HG02588 (cell line): ENCODE results near the gene USP48.

Source experiments
- ATAC-seq: cut with Tn5 transposase; IDR thresholded peaks from one replicate; pipeline ENCODE4 v1.9.1; 2021; ENCODE audit warnings: mild to moderate bottlenecking, moderate library complexity; ENCODE audit not compliant: unreplicated experiment

USP48 gene

DNA sequence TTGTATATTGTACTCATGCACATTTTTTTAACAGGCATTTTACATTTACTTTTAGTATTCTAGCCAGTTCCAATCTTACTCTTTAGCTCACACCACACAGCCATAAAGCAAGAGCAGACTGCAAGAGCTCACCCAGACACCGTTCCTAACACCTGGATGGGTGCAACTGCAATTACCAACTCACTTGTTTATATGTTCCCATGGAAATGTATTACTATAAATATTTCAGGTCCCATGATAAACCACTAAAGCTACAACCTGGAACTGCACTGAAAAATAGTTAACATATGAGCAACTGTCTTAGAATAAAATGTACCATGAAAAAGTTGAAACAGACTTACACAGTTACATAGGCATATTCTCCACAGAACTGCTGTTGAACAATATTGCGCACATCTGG lies 30.8 kb downstream of the USP48 start:
- ATAC-seq, result no peak

DNA sequence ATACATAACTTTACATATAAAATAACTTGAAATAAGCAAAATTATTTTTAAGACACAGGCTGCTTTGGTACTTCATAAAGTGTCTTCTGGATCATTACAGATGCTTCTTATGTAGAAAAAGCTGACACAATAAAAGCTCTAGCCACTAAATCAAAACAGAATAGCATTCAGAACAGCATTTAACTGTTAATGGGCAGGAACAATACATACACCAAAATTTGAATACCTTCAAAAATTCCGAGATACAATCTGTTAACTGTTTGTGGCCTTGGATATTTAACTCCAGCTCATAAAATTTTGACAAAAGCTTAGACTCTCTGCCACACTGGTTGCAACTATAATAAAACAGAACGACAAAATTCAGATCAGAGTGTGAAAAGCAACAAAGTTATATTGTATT lies 31.7 kb downstream of the USP48 start:
- ATAC-seq, result no peak

DNA sequence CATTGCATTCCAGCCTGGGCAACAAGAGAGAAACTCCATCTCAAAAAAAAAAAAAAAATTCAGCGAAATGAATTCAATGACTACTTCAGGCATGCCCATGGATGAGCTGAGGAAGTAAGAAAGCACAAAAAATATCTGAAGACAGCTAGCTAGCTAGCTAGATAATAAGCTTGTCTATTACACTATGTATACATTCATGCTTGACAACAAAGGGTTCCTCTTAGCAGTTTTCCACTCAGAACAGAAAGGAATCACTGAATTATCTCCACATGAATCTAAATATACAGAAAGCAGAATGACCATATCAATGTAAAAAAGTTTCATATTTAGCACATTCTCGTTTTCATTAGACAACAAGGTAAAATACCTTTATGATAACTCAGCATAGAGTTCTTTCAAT lies 32.1 kb downstream of the USP48 start:
- ATAC-seq, result no peak

DNA sequence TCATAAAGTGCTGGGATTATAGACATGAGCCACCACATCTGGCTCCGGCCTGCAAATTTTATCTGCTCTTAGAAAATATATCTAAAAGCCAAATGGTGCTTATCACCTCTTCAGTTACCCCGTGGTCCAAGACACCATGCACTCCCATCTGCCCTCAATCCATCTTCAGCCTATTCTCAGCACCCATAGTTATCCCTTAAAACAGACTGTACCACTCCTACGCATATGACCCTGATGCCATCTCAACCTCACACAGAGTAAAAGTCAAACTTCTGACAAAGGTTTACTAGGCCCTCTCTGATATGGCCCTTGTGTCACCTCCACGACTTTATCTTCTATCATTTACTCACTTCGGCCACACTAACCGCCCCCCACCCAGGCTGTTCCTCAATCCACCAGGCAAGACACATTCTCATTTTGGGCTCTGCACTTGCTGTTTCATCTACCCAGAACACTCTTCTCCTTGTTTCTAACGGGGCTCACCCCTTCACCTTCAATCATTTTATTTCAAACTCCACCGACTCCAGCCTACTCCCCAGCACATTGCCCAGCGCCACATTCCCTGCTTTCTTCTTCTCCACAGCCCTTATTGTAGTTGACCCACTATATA lies 33.0 kb downstream of the USP48 start:
- no peak for ATAC-seq

DNA sequence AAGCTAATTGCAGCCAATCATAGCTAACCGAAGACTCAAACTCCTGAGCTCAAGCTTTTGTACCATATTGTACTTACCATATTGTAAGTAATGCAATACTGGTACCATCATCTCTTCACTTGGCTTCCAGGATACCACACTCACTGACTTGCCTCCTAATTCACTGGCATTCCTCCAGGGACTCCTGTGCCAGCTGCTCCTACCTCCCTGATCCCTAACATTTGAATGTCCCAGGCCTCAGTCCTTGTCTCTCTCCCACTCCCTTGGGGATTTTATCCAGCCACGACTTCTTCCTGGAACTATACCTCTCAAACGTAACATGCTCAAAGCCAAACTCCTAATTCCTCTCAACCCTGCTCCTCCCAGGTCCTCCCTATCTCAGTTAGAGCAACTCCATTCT lies 33.8 kb downstream of the USP48 start:
- no peak for ATAC-seq

DNA sequence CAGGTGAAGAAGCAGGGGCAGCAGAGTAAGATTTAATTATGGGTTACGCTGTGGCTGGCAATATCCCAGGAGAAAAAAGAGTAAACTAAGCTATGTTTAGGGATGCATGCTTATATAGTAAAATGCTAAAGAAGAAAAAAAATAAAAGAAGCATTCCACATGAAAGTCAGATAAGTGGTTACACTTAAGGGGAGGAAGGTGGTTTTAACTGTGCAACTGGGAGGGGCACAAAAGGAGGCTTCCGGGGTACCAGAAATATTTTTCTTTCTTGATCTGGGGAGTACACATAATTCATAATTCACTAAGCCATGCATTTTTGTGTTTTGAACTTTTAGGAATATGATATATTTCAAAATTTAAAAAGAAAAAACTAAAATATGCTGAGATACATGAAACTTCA lies 39.5 kb downstream of the USP48 start:
- no peak for ATAC-seq

DNA sequence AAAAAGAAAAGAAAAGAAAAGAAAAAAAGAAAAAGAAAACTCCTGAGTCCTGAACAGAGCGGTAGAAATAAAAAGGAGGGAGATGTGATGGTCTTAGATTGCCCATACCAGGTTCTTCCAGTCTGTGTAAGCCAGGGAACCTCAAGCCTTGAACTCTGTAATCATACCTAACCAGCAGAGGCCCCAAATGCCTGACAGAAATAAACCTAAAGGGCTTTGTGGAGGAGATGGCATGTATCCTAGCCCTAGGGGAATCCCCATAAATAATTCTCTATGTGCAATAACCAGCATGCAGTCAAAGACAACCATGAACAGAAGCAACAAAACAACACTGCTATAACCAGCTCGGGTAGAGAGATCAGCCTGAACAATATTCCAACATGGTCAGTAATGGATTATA lies 40.4 kb downstream of the USP48 start:
- ATAC-seq, result no peak

DNA sequence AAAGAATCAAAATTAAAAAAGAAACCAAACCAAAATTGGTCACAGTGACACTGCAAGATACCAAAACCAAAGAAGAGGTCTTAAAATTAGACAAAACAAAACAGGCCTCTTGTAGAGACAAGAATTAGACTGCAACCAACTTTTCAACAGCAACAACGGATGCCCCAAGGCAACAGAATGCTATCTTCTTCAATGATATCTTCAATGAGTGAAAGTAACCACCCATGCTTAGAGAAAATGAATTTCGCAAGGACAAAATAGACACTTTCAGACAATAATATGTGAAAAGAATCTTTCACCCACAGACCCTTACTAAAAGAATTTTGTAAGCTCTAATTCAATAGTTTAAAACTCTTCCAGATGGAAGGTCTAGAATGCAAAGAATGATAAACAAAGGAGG lies 41.7 kb downstream of the USP48 start:
- ATAC-seq, result no peak

DNA sequence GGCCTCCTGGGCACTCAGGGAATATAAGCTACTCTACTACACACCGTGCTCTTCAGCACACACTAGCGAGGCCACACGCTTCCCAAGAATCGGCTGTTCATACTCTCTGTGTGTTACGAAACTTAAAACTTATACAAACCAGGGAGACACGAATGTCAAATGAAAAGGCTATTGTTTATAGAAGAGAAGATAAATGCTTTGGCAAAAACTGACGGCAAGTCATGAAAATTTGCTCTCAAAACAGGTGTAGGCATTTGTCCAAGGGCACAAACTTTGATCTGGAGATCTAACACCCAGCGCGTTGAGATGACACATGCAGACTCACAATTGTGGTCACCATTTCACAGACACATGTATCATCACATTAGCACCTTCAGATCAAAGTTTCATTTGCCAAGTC lies 46.1 kb downstream of the USP48 start:
- no peak for ATAC-seq

DNA sequence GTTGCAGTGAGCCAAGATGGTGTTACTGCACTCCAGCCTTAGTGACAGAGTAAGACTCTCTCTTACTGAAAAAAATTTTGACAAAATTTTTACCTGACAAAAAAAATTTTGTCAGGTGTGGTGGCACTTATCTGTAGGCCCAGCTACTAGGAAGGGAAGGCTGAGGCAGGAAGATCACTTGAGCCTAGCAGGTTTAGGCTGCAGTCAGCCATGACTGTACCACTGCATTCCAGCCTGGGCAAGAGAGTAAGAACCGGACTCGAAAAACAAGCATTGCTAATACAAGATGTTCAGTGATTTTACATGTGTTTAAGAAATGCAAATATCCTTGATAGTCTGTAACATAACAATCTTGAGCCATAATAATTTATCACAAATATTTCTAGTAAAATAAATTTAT lies 46.9 kb downstream of the USP48 start:
- ATAC-seq, result no peak

DNA sequence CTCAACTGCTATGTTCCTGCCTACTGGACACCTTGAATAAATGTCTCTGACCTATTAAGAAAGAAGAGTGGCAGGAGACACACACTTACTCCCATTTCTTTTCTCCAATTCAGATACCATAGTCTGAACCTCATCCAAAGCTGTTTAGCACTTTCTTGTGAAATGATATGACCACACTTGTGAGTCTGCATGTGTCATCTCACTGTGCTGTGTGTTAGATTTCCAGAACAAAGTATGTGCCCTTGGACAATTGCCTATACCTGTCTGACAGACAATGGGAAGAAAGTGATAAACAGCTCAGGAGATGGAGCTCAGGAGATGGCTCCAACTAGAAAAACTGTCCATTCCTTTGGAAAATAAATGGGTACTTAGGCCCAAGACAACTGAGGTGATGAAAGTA lies 48.4 kb downstream of the USP48 start:
- ATAC-seq, result no peak

DNA sequence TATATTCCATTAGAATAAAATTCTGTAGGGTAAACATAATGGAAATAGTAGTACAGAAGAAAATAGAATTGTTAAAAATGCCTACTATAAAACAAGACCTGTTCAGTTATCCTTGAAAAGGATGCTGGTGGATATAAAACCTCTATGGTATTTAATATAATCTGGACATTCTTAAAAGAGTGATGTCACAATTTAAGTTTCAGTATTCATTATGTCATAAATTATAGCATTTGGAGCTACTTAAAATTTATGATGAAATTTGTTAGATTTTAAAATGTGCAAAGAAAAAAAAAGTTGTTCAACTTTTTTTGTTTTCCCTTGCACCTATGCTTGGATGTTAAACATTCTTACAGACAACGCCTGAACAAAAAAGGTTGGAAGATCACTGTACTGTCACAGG lies 50.3 kb downstream of the USP48 start:
- no peak for ATAC-seq

DNA sequence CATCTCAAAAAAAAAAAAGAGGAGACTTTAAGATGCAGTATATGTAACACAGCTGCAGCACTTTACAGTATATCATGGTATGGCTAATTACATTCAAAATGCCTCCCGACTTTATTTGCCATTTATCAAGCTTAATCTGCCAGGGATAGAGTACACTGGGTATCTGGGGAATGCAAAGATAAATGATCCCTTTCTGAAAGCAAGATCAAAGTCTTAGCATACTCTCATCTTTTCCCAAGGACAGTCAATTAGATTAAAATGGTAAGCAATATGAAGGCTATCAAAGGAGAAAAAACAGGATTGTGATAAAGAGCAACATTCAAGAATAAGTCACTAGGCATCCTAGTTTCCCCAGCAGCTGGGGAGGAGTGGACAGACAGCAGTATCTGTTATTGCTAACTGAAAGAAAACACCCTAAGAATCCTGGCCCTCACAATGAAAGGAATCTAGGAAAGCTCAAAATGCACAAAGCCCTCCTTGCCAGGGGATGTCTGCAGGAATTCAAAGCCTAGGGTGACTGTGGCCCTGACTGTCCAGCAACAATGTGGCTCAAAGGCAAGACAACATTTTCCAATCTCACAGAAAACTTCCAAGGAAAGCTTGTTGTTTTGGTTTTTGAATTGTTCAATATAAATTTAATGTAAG lies 57.1 kb downstream of the USP48 start:
- ATAC-seq, result no peak

DNA sequence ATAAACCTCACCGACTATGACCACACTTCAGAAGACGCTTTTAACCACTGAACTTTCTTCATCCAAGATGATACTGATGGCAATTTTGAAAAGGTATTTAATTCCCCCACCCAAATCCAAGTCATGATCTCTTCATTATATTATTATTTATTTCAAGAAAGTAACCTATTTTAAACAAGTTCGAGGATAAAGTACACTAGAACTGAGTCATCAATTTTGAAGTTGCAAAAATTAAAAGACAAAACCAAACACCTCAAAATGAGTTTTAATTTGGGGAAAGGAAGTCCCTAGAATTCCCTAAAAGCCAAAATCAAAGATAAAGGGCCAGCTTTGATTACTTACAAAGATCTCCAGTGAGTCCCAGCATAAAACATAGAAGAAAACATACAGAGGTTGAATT lies 58.4 kb downstream of the USP48 start:
- ATAC-seq, result no peak

DNA sequence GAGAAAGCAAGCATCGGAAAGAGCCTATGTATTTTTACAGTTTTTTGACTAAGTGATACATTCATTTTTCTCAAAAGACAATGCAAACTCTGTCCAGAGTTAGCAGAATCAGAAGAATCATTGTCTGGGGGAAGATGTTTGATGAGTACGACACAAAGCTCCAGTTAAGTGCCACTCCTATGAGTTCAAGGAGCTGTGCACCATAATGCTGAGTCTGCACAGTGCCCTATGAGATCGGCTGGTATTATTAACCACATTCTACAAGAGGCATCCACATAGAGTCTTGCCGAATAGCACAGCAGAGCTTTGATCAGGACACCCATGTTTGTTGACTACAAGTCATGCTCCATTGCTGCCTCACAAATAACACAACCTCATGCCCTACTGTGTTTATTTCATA lies 58.9 kb downstream of the USP48 start:
- no peak for ATAC-seq

DNA sequence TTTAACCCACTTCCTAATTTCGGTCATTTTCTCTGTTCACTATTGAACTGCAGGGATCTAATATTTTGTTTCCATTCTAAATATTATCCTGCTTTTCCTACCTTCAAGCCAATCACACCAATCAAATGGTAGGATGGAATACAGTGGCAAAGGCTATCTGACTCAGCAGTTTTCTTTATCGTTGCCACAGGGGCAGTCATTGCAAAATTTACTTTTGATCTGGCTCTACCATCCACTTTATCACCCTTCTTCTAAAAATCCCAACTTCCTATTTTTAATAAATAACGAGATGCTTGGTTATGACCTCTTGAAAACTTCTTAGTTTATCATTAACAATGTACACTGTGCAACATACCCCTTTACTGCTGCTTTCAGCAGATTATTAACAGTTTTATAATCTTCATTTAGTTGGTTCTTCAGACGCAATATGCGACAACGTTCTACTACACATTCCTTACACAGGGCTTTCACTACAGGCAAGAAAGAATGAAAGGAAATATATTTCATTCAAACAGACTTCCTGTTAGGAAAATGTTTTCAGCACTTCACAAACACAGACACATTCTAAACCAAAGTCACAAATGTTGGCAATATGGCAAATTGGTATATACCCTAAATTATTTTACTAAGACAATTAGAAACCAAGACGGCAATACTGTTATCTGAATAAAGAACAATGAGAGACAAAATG lies 61.5 kb downstream of the USP48 start:
- ATAC-seq, result no peak

DNA sequence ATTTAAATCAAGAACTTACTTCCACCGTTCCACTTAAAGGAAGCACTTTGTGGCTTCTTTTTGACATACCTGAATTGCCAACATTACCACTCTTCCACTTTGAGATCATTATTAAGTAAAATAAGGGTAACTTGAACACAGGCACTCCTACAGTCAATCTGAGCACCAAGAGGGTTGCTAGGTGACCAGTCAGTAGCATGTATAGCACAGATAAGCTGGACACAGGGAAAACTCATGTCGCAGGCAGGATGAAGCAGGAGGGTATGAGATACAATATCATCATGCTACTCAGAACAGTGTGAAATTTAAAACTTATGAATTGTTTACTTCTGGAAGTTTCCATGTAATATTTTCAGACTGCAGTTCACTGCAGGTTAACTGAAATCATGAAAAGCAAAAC lies 66.8 kb downstream of the USP48 start:
- no peak for ATAC-seq

DNA sequence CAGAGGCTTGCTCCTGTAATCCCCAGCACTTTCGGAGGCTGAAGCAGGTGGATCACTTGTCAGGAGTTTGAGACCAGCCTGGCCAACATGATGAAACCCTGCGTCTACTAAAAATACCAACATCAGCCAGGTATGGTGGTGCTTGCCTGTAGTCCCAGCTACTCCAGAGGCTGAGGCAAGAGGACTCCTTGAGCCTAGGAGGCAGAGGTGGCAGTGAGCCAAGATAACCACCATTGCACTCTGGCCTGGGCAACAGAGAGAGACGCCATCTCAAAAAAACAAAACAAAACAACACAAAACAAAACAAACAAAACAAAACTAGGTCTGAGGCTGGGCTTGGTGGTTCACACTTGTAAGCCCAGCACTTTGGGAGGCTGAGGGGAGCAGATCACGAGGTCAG lies 75.1 kb downstream of the USP48 start:
- ATAC-seq, result no peak

DNA sequence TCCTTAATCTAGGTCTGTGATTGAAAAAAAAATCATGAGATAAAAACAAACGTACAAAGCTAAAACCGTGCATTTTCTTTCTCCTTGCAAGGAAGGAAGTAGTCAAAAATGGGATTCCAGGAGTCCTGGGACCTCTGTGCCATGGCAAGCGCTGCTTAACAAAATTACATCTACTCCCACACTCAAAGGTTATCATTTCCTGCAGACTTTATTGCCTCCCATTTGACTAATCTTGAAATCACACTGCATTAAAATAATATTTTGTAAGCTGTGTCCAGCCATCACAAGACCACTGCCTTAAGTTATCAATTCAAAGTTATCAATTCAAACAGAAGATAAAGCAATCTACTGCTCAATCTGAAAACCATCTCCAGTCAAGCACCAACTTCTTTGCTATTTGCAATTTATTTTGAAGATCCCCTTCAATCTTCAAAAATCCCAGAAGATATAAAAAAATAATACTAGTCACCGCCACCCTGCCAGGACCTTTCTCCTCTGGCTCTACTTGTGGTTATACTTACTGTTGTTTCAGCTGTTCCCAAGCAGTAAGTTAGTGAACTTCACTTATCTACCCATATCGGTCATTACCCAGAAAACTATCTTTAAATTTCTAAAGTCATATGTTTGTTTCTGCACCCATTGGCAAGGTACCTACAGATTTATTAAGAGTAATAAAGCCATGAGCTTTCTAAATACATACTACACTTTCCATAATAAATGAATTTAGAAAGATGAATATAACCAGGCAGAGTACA lies 75.7 kb downstream of the USP48 start:
- no peak for ATAC-seq

DNA sequence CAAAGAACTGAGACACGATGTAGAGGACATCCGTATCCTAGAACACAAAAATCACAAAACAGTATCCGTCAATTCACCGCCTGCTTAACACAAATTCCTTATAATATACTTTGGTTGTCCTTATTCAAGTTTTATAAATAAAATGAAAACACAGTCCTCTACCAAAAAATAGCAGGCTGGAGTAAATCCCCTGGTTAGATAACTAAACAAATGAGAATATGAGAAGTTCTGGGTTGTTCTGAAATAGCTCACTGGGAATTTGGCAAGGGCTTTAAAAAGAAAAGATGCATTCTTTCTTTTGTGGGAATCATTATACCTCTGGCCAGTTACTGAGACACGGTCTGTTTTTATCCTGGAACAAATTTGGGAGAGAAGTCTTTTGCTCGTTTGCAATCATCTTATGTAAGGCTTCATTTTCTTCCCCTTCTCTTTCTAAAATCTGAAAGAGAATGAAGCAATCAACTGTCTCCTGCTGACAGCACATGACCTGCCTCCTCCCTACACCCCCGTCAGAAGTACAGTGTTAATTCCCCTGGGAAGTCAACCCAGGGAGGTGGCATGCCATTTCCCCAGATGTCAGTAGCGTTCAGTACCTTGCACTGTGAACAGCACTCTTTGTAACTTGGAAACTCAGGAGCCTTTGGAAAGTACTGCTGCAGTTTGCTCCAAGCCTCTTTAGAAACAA lies 76.7 kb downstream of the USP48 start:
- ATAC-seq, result no peak

DNA sequence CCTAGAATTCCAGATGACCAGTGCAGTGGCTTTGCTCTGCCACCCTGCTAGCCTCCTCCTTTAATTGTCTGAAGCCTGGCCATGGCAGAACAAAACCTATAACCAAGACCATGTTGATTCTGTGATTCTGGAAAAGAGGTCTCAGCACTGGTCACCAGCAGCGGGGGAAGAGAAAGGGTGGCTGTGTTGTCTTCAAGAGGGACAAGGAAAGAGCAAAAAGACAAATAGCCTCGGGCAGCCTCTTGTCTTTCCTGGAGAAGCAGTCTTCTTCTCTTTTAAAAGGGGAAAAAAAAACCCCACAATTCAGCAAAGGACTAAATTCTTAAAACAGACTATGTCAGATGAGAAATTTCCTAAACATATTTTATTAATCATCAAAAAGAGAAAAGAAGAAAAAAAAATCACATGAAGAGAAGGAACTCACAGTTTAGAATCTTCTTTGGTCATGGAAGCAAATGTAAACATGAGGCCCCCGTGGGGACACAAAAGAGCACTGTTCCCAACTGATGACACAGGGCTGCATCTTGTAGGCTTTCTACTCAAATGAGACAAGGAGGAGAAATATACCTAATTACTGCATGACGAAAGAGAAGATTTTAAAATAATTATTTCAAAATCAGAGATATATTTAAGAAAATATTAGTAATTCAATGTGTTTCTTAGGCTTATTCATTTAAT lies 77.5 kb downstream of the USP48 start:
- no peak for ATAC-seq
